ENCODE results near the gene SLC12A8. TPM values are rescaled to one million over a fixed set of nuclear protein-coding genes. Genes with fewer than 3 reads are reported as not detected.

Gene SLC12A8
- total RNA-seq, 3 donors from 2014 or later = 0.48 to 12.5 (median 9.8) TPM

- H3K9me3 ChIP-seq = no peaks in the 10 kb centered on the region
- TF ChIP-seq POLR2AphosphoS5 (IDR thresholded peaks at IDR 0.05) (peak in 1 of 3 donors; percentile 25), POLR2A (IDR thresholded peaks at IDR 0.05) (no peak)
- peaks cover 0 to 9% of the 10 kb centered on the region in 2 donors for H3K4me1 ChIP-seq
- no peak overlapping the region for H3K4me3 ChIP-seq
- peak overlapping the region; percentile 5 to 10 for H3K27ac ChIP-seq
- peak; percentile 65 to 66 for DNase-seq (ENCODE audit: low spot score in 2 of 2)
- no peaks in the 10 kb centered on the region for H3K36me3 ChIP-seq
- intact Hi-C loops (cut with DNase I; ENCODE audit: low total_unique reads) = no loop called here
- no peaks in the 10 kb centered on the region for H3K27me3 ChIP-seq
Observed at GRCh38 chr3:125062904-125063618, 149.5 kb downstream of the SLC12A8 start.

GRCh38 chr3:125061646-125062045, 150.9 kb downstream of the SLC12A8 start:
- intact Hi-C loops (cut with DNase I; ENCODE audit: low total_unique reads) = no loop called here
- H3K4me1 ChIP-seq = peaks cover under 1 to 9% of the 10 kb centered on the region in 2 donors
- H3K27ac ChIP-seq = peak overlapping the region; percentile 63 to 64

GRCh38 chr3:125061170-125061569, 151.4 kb downstream of the SLC12A8 start:
- H3K4me3 ChIP-seq = no peak overlapping the region
- H3K27me3 ChIP-seq = no peaks in the 10 kb centered on the region
- no peaks in the 10 kb centered on the region for H3K9me3 ChIP-seq
- intact Hi-C loops (cut with DNase I; ENCODE audit: low total_unique reads) = no loop called here
- H3K4me1 ChIP-seq = peaks cover 4 to 9% of the 10 kb centered on the region in 2 donors
- peak overlapping the region; percentile 63 to 64 for H3K27ac ChIP-seq
- no peaks in the 10 kb centered on the region for H3K36me3 ChIP-seq
- DNase-seq (ENCODE audit: low spot score in 2 of 2) = no peak
- TF ChIP-seq POLR2AphosphoS5 (IDR thresholded peaks at IDR 0.05) (peak; percentile 44 to 78 (median 73)), POLR2A (IDR thresholded peaks at IDR 0.05) (no peak)

More at GRCh38 chr3:125061646-125062045, 150.9 kb downstream of the SLC12A8 start:
- Histone ChIP-seq H3K4me3 (no peak overlapping the region), H3K36me3 (no peaks in the 10 kb centered on the region), H3K27me3 (no peaks in the 10 kb centered on the region), H3K9me3 (no peaks in the 10 kb centered on the region)
- TF ChIP-seq POLR2A (IDR thresholded peaks at IDR 0.05) (no peak), POLR2AphosphoS5 (IDR thresholded peaks at IDR 0.05) (no peak), CTCF (IDR thresholded peaks at IDR 0.05) (no peak)
- DNase-seq (ENCODE audit: low spot score in 2 of 2) = no peak

GRCh38 chr3:125059488-125060245, 152.9 kb downstream of the SLC12A8 start:
- no peak overlapping the region for H3K27ac ChIP-seq
- DNase-seq (ENCODE audit: low spot score in 2 of 2) = no peak
- H3K4me3 ChIP-seq = no peak overlapping the region
- no peaks in the 10 kb centered on the region for H3K9me3 ChIP-seq
- TF ChIP-seq POLR2A (IDR thresholded peaks at IDR 0.05) (no peak), POLR2AphosphoS5 (IDR thresholded peaks at IDR 0.05) (no peak), CTCF (IDR thresholded peaks at IDR 0.05) (no peak)
- no peaks in the 10 kb centered on the region for H3K36me3 ChIP-seq
- intact Hi-C loops (cut with DNase I; ENCODE audit: low total_unique reads) = no loop called here
- H3K27me3 ChIP-seq = no peaks in the 10 kb centered on the region
- peaks cover 4 to 9% of the 10 kb centered on the region in 2 donors for H3K4me1 ChIP-seq

GRCh38 chr3:125058959-125059358, 153.6 kb downstream of the SLC12A8 start:
- Histone ChIP-seq H3K27ac (no peak overlapping the region), H3K4me1 (peaks cover 4 to 9% of the 10 kb centered on the region in 2 donors), H3K4me3 (no peak overlapping the region), H3K27me3 (no peaks in the 10 kb centered on the region), H3K36me3 (no peaks in the 10 kb centered on the region), H3K9me3 (no peaks in the 10 kb centered on the region)
- intact Hi-C loops (cut with DNase I; ENCODE audit: low total_unique reads) = no loop called here
- TF ChIP-seq POLR2AphosphoS5 (IDR thresholded peaks at IDR 0.05) = no peak
- TF ChIP-seq CTCF (IDR thresholded peaks at IDR 0.05) = no peak
- TF ChIP-seq POLR2A (IDR thresholded peaks at IDR 0.05) = no peak
- DNase-seq (ENCODE audit: low spot score in 2 of 2) = no peak

GRCh38 chr3:125058529-125058928, 154.0 kb downstream of the SLC12A8 start:
- Histone ChIP-seq H3K4me3 (no peak overlapping the region), H3K4me1 (peaks cover 4 to 9% of the 10 kb centered on the region in 2 donors), H3K27ac (no peak overlapping the region), H3K9me3 (no peaks in the 10 kb centered on the region), H3K27me3 (no peaks in the 10 kb centered on the region), H3K36me3 (no peaks in the 10 kb centered on the region)
- DNase-seq (ENCODE audit: low spot score in 2 of 2) = no peak
- no peak for TF ChIP-seq CTCF (IDR thresholded peaks at IDR 0.05)
- intact Hi-C loops (cut with DNase I; ENCODE audit: low total_unique reads) = no loop called here
